Measurements from ENCODE around the gene ERI2. TPM values are rescaled to one million over a fixed set of nuclear protein-coding genes. Genes with fewer than 3 reads are reported as not detected.

ERI2 gene
- total and polyA plus RNA-seq, 2 of the 13 experiments (the other 11 are each of a cell fraction or from before 2014, with no cell fraction given) = 17.4 to 41.3 TPM

- no peak for TF ChIP-seq AKNA (CRISPR knock-in tag; IDR thresholded peaks at IDR 0.05; ENCODE audit: borderline replicate concordance)
- no peak for TF ChIP-seq GABPA (IDR thresholded peaks at IDR 0.05; ENCODE audit: low read depth, low read length)
- TF ChIP-seq GABPA (CRISPR knock-in tag; IDR thresholded peaks at IDR 0.05; ENCODE audit: low read depth) = no peak
- no peak for TF ChIP-seq TAF1 (CRISPR knock-in tag; IDR thresholded peaks at IDR 0.05)
- TF ChIP-seq GFI1 (CRISPR knock-in tag; IDR thresholded peaks at IDR 0.05; ENCODE audit: borderline replicate concordance) = no peak
- TF ChIP-seq SOX13 (IDR thresholded peaks at IDR 0.05) = no peak
- no peak for TF ChIP-seq SOX13 (CRISPR knock-in tag; conservative IDR thresholded peaks at IDR 0.05 in 1 of 2, IDR thresholded peaks at IDR 0.05 in 1 of 2)
- no peak for TF ChIP-seq POGK (CRISPR knock-in tag; conservative IDR thresholded peaks at IDR 0.05)
- no peak for TF ChIP-seq ZNF563 (CRISPR knock-in tag; IDR thresholded peaks at IDR 0.05)
- TF ChIP-seq RCOR2 (CRISPR knock-in tag; IDR thresholded peaks at IDR 0.05) = no peak
- TF ChIP-seq PPARG (CRISPR knock-in tag; conservative IDR thresholded peaks at IDR 0.05) = no peak
- no peak for TF ChIP-seq ZNF724P (CRISPR knock-in tag; IDR thresholded peaks at IDR 0.05; ENCODE audit: borderline replicate concordance)
- TF ChIP-seq KDM6A (CRISPR knock-in tag; IDR thresholded peaks at IDR 0.05; ENCODE audit: low read depth) = no peak
- TF ChIP-seq U2AF1 (optimal IDR thresholded peaks at IDR 0.05; ENCODE audit: low read depth, low read length) = no peak
- no peak for TF ChIP-seq ZNF557 (CRISPR knock-in tag; IDR thresholded peaks at IDR 0.05)
- 0 out of 4 replicates have a peak, but pooled peaks of 1 of the 2 experiments have one; percentile 27 for TF ChIP-seq NR2F1 (CRISPR knock-in tag; IDR thresholded peaks at IDR 0.05)
Observed at GRCh38 chr16:20854963-20855362, 48.7 kb upstream of the ERI2 start (continued).

Data from HepG2 (cell line).